Stimulated activated CD4-positive, alpha-beta T cell treated with anti-CD3 and anti-CD28 coated beads, Interleukin-1b, Interleukin-23, amount 100 ng/mL, for 48 hours (primary cell): Measurements from ENCODE around the gene PREX1.

Source experiments
- DNase-seq: peaks from one replicate; pipeline ENCODE4 v3.0.0-alpha.2; 2020

PREX1 gene

DNA sequence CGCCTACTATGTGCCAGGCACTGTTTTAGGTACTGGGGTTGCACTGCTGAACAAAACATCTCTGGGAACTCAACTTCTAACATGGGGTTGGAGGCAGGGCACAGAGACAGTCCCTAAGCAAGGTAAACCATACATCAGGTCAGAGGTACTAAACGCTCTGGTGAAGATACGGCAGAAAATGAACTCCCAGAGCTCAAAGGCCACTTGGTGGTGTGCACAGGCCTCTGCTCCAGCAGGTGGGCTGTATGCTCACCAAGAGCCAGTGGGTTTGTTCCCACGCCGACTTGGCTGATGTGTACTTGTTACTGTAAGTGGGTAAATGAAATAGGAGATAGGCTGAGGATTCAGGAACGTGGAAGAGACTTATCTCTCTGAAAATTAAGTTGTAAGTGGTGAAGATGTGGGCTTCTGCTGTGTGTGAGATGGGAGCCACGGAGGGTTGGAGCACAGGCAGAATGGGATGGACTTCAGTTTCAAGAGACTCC lies 133.4 kb downstream of the PREX1 start:
- DNase-seq, result no peak

DNA sequence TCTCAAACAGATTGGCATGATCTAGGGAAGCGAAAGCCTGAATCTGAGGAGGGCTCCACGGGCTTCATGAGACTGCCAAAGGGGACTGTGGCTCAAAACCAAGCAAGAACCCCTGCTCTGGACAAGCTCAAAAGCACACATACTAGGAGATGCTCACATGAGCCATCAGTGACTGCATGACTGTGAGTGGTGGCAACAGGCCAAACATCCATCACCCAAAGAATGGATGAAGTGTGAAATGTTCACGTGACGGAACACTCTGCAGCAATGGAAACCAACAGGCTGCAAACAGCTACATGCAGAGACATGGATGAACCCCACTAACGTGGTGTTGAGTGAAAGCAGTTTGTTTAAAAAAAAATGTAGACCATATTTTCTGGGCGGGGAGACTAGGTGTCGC lies 136.3 kb downstream of the PREX1 start:
- DNase-seq, result no peak

DNA sequence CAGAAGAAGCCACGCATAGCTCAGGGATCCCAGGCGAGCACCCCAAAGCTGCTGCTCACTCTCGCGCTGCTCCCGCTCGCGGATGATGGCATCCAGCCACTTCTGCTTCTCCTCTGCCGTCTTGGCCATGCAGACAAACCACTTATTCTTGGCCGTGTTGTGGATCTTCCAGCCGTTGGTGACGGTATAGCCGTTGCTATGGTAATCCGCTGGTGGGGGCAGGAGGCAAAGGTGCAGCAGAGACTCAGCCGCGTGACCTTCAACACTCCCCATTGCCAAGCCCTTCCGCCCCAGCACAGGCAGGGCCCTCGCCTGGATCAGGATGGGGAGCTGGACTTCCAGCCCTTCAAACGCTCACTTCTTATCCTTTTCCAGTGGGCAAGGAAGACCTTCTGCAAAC lies 136.9 kb downstream of the PREX1 start:
- DNase-seq, result no peak

DNA sequence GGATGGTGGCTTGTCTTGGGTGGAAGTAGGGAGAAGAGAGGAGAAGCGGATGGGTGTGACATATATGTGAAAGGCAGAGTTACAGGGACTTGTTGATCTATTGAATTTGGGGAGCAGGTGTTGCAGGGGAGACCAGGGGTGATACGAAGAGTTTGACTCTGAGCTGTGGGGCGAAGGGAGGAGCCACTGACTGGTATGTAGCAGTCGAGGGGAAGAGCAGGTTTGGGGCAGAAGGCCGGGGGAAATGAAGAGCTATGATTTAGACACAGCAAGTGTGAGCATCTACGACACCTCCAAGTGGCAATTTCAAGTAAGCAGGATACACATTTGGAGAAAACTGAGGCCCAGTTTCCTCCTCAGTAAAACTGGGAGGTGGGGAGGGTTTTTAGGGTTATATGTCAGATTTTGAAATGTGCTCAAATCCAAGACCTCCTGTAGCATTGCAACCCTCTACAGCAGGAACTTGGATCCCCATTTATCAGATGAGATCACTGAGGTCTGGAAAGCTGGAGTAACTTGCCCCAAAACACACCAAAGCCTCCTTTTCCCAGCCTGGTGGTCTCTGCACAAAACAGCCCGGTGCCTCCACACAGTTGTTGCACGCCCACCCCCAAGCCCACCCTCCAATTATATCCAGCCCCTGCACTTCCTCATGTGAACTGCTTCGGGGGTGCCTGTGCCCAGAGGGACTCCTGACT lies 137.8 kb downstream of the PREX1 start:
- no peak for DNase-seq

DNA sequence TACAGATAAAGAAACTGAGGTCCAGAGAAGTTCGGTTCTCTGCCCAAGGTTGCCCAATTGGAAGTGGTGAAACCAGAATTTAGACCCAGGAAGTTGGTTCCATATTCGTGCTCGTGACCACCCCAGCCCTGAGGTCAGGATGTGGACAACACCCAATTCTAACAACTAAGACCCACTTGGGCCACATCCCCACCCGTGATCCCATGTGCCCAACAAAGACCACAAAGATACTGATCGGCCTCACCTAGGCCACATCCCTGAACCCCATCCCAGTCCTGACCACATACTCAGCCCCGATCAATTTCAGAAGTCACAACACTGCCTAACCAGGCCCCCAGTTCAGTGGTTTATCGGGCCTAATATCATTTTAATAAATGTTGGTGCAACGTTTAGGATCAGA lies 138.4 kb downstream of the PREX1 start:
- DNase-seq, result no peak

DNA sequence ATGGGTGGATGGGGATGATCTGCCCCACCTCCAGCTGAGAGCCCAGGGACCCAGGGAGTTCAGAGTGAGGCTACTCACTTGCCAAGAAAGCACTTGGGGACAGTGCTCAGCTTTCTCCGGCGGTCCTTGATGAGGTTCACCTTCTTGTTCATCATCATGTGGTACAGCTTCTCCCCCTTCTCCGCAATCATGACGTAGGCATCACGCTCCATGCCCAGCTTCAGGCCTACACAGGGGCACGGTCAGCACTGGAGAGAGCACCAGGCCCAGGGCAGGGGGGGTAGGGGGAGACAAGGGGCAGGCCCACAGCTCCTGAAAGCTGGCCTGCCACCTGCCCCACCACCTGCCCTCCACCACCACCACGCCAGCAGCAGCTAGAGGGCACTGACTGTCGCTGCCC lies 139.2 kb downstream of the PREX1 start:
- no peak for DNase-seq

DNA sequence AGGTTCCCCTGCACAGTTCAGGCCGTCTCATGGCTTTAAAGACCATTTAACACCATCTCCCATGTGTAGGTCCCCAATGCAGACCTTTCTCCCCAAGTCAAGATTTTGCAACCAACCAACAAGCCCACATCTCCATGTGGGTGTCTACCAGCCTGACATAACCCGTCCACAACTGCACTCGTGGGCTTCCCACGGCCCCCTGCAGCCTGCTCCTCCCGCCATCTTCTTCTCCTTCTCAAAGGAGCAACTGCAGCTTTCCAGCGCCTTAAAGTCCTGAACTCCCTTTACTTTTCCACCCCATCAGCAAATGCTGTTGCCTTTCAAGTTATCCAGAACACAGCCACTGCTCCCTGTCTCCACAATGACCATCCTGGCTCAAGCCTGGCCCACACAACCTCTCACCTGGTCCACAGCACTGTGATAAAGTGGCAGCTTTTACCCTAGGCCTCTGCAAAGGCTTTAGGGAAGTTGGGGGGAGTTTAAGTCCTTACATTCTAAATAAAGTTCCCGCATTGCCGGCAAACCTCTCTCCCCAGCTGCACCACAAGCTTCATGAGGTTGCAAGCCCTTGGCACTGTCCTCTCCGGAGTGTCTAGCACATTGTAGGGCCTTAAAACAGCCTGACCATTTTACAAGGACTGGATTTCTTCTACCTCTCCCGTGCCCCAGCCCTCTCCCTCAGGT lies 140.5 kb downstream of the PREX1 start:
- DNase-seq, result no peak

DNA sequence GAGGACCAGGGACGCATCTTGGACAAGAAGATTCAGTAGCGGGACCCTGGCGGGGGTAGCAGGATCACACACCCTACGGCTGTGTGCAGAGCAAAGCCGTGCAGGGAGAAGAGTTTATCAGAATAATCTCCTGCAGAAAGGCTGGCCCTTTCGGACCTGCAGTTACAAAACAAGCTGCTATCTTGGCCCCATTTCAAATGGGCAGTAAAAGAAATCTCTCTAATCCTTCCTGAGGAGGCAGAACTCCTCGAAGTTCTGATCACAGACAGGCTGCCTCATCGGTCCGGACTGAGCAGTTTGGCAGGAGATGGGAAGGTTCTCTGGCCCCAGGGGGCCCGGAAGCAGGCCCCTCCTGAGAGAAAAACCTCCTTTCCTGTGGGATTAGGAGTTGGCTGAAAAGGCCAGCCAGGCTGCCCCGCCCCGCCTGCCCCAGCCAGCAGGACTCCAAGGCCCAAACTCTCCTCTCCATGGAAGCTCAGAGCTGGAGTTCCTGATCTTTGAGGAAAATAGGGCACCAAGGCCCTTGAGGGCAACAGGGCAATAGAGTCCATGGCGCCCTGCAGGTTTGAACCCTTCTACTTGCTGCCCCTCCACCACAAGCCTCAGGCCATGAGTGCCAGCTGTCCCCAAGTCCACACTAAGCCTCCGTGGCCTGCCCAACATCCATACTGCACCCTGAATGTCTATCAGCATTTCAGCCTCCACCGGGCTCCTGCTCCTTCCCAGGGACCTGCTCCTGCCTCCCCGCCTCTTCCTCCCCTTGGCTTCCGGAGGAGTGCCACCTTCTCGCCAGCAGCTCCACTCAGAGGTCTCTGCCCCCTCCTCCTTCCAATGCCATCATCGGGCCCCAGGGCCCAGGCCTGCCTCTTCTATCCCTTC lies 141.3 kb downstream of the PREX1 start:
- no peak for DNase-seq

DNA sequence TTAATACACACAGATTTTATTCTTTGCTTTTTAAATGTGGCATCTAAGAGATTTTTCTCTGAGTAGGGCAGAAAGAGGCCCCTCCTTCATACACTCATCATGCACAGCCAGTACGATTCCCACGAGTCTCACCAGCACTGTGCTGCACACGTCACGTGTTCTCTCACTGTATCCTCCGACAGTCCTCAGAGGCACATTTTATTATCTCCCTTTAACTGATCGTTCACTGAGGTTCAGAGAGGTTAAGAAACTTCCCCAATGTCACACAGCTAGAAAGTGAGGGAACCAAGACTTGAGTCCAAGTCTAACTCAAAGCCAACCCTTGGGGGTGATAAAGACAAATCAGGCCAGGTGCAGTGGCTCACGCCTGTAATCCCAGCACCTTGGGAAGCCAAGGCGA lies 142.5 kb downstream of the PREX1 start:
- DNase-seq, result no peak

DNA sequence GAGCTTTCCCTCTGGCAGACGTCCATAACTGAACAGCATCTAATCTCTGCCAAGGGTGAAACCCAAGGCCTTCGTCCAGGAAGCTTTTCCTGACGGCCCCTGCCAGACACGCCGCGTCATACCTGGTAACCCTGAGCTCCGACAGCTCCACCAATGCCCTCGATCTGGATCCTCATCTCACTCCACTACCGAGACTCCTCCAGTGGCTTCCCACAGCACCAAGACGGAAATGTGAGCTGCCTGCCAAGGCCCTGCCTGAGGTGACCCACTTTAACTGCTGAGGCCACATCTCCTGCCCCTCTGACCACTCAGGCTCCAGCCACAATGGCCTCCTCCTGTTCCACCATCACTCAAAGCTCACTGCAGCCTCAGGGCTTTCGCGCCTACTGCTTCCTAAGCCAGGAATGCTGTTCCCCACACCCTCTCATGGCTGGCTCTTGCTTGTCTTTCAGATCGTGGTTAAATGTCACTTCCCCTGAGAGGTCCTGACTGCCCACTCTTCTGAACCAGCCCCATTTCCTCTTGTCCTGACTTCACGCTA lies 143.2 kb downstream of the PREX1 start:
- no peak for DNase-seq

DNA sequence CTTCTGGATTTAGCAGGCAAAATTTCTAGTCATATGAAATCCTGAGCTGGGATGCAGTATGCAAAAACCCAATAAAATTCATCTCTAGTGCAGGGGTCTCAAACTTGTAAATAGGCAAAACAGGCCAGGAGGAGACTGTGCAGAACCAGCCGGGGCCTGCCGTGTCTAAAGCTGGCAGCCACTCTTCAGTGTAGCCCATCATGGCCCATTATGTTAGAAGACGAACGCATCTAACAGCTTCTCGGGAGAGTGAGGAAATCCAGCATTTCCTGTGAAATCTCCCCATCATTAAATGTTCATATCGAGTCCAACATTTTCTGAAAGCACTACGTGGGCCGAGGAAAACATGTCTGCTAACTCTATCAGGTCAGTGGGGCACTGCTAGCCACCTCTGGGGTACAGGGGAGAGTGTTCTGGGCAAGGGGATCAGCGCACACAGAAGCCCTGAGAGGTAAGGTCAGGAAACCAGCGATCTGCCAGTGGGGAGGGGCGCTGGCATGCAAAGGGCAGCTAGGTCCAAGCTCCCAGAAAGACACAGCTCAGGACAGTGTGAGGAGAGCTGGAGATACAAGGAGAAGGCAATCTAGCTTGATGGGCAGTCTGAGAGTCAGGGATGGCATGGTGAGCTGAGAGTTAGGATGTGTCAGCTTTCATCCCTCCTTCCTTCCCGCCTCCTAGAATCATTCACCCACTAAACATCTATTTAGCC lies 144.2 kb downstream of the PREX1 start:
- no peak for DNase-seq

DNA sequence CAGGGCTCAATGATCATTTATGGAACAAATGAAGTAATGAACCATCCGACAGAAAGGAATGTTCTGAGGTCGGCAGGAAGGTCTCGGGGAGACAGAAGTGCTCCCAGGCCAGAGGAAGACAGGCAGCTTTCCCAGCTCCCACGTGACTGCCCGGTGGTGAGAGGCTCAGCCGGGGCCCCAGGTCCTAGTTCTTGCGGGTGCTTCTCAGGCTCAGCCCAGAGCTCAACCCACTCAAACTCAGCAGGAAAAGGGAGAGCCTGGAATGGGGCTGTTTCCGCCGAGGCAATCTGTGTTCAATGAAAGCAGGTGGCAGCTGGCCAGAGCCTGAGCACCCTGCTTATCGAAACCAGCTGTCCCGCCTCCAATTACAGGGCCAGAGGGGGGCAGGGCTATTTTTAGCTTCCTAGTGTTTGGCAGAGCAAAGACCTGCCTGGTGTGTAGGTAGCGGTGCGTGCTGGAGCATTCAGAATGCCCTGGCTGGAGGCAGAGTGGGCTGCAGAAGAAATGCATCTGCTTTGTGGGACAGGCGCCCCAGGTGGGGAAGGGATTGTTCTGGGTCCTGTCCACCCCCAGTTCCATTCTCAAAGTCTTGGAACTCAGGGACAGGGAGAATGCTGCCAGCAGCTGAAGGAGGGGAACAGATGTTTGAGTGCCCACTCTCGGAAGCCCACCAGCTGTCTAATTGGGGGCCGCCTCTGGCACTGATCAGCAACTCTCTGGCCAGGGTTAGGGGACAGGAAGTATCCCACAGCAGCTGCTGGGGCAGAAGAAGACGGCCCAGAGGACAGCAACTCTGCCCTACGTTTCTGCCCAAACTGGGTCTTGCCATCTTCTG lies 145.1 kb downstream of the PREX1 start:
- DNase-seq, result no peak

DNA sequence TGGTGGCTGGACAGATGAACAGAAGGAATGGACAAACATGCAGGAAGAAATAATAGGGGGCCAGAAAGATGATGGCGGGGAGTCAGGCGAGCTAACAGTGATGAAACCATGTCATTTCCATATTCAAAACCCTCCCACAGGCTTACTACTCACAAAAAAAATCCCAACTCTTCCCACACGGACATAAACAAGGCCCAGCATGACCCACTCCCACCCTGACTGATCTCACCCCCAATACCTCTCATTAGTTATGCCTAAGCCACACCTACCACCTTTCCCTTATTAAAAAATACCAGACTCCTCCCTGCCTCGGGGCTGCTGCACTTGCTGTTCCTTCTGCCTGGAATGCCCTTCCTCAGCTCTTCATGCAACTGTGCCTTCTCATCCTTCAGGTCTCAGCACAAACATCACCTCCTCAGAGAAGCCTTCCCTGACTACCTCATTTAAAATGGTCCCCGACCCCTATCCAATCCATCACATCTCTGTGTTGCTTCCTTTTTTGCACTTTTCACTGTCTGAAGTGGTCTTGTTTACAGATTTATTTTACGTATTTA lies 145.8 kb downstream of the PREX1 start:
- no peak for DNase-seq

DNA sequence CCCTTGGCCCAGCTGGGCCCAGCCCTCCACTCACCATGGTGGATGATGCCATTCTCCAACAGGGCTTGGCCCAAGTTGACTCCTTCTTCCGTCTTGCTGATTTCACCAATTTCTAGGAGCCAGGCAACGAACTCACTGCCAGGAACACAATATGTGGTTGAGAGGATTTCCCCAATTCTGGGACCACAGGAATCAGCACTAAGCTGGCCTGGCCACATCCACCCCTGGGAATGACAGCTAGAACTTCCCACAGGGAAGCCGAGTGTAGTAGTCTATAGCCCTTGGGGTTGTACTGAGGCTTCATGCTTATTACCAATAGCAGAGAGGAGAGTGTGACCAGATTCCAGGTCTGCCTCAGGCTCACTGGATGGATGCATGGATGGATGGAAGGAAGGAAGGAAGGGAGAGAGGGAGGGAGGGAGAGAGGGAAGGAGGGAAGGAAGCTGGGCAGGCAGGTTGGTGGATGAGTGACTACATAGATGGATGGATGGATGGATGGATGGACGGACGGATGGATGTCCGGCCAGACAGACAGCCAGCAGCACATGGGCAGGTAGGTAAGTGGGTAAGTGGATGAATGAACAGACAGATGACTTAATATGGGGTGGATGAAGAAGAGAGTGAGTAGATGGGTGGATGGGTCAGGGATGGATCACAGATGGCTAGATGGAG lies 146.5 kb downstream of the PREX1 start:
- DNase-seq, result no peak

DNA sequence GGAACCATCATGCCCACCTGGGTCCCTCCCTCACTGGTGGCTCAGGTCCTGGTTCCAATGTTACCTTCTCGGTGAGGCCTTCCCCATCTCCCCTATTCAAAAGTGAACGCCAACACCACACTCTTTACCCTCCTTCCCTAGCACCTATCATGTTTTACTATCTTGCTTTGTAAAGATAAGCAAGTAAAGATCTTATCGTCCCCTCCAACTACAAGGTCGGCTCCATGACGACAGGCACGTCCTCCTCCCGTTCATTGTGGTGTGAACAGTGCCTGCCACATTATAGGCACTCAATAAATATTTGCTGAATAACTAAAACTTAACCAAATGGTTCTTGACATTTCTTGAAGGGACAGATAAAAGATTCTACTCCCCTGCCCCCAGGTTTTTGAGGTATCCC lies 147.1 kb downstream of the PREX1 start:
- DNase-seq, result no peak

DNA sequence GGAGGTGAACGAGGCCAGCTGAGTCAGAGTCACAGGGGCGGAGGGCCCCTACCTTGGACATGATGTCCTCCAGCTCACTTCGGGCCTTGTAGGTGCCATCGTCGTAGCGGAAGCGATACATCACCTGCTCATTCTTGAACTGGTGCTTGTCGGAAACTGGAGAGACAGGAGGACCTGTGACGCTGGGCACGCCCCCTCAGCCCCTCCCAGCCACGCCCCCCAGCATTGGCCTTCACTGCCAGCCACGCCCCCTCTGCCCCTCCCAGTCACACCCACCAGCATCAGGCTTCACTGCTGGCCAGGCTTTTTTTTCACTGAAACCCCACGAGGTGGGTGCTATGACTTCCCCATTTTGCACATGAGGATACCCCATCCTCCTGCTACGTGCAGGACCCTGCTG lies 148.2 kb downstream of the PREX1 start:
- no peak for DNase-seq

DNA sequence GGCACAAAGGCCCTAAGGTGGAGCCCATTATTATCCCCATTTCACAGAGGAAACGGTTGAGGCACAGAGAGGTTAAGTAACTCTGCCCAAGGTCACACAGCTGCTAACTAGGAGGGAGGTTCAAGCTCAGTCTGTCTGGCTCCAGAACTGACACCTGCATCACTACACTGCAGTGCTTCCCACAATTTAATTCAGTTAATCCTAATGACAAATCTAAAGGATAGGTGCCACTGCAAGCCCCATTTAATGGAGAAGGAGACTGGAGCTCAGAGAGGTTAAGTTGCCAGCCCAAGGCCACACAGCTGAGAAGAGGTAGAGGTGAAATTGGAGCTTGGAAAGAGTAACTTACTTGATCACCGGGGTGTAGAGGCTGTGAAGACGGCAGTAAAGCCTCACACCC lies 148.8 kb downstream of the PREX1 start:
- no peak for DNase-seq

DNA sequence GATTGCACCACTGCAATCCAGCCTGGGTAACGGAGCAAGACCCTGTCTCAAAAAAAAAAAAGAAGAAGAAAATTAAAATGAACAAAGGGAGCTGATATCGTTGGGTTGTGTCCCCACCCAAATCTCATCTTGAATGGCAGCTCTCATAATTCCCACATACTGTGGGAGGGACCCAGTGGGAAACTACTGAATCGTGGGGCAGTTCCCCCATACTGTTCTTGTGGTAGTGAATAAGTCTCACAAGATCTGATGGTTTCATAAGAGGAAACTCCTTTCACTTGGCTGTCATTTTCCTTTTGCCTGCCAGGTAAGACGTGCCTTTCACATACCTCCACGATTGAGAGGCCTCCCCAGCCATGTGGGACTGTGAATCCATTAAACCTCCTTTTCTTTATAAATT lies 149.4 kb downstream of the PREX1 start:
- DNase-seq, result no peak

DNA sequence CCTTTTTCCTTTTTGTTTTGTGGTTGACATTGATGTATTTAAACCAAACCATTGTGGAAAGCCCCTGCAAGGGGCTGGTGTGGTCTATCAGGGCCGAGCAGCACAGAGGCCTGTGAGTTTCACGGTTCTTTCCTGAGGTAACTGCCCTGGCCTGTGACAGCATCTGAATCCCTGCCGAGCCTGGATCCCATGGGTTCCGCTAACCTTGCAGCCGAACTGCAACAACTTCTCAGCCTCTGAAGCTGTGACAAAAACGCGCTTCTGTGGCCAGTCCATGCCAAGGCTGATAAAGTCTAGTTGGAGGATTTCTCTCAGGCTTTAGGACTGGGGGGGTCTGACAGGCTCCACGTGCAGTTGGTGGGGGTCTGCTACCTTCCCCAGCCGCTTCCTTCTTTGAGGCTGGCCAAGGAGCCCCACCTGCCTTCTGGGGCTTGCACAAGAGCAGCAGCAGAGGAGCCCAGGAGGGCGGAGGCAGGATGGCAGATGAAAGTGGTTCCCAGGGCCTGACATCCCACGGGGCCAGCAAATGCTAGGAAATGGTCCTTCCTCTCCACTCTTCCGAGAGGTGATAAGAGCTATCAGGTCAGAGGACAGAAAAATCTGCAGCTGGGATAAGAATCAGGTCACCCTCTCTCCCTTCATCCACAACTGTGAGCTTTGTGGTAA lies 150.9 kb downstream of the PREX1 start:
- DNase-seq, result no peak

DNA sequence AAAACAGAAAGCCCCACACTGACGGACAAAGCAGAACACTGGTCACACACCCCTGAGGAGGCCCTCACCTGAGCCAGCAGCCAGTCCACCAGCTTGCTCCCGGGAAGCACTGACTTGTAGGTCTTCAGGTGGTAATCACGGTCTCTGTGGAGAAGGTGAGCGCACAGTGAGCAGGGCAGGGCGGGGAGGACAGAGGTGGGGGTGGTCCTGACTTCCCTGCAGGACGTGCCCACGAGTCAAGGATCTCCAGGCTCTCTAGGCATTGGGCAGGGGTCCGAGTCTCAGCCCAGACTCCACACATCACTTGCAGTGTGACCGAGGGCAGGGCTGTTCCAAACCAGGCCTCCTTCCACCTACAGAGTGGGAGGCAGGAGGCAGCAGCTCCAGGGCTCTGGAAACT lies 151.7 kb downstream of the PREX1 start:
- no peak for DNase-seq
